PFSK-1 (cell line): ENCODE measurements around the gene SNHG17.

Experiments
- POLR2AphosphoS5 ChIP-seq: IDR thresholded peaks from 2 replicates; pipeline ENCODE4 v1.6.1; 2012; ENCODE audit warnings: low read depth, mild to moderate bottlenecking, control low read depth, low read length, moderate library complexity
- TAF1 ChIP-seq: IDR thresholded peaks from 2 replicates; pipeline ENCODE4 v1.6.1; 2012; ENCODE audit warnings: low read length, control low read depth, borderline replicate concordance; ENCODE audit not compliant: insufficient read depth

GRCh38 chr20:38392356-38392755 lies 42.8 kb downstream of the SNHG17 start:
- TF ChIP-seq POLR2AphosphoS5 (no peak), TAF1 (no peak)
